ENCODE data around the gene MNAT1. TPM values are rescaled to one million over a fixed set of nuclear protein-coding genes. Genes with fewer than 3 reads are reported as not detected.

Gene MNAT1
- total RNA-seq: 48.6 and 49.3 TPM in 2 replicates

DNA sequence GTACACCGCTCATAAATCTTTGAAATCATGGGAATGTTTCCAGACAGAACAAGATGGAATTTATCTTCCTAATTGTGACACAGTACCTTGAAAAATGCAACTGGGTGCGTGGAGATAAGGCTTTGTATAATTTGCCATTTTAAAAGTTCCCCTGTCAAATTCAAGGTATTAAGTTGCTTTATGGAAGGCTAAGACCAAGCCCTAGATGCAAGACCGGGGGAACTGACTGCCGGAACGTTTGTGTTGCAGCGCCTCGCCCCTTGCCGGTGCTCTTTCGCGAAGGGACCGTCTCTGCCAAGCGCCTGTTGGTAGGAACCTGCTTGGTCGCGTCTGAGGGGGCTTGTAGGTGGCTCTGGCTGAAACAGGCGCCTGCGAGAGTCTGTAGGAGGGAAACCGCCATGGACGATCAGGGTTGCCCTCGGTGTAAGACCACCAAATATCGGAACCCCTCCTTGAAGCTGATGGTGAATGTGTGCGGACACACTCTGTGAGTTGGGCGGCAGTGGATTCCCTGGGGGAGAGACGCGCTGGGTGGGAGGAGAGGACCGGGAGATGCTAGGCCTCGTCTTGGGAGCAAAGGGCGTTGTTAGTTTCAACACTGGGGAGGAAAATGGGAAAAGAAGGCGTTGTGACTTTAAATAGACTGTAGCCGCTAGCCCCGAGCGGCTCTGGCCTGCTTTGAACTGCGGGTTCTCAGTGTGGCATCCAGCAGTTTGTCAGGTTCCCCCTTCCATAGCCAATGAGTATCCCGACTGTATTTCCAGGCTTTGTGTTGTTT, at the start of gene MNAT1:
Gene MNAT1 (plus strand): TSS at position 297 of the 778 bp plus-strand sequence. CDS start 102 bp downstream, at position 399.

GRCh38 chr14:60723907-60724618, 10.5 kb upstream of the MNAT1 start, which contains the start of gene SIX4:
TSS of gene SIX4 (minus strand) at chr14:60724351. CDS start at chr14:60724074, 277 bp downstream.

DNA sequence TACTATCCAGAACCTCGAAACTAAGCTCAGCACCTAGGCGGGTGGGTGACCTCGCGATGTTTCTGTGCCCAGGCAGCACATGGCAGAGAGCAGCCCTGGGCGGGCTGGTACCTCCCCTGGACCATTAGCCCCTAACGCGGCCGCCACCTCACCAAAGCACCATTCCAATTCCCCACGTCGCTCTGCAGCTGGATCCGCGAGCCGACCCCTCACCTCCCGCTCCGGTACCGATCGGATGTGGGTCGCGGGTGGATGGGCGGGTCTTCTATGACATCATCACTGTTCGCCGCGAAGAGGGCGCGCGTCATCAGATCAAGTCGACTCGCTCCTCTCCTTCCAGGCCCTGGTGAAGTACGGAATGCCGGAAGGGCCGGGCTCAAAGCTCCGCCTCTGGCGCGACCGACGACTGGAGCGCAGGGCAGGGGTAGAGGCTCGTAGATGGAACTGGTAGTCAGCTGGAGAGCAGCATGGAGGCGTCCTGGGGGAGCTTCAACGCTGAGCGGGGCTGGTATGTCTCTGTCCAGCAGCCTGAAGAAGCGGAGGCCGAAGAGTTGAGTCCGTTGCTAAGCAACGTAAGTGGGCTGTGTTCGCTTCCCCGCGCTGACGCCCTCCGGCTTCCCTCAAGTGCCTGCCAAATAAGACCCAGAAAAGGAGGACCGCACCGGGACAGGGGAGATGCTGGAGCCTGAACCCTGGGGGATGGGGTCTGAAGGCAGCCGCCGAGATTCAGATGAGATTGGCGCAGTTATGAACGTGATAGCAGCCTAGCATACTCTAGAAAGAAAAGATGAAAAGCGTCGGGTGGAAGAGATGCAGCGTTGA, 246.5 kb downstream of the MNAT1 start, which contains the start of the genes SLC38A6 and TRMT5:
Gene SLC38A6 (plus strand): TSS at position 435 of the 822 bp plus-strand sequence. CDS start 33 bp downstream, at position 468.
Gene TRMT5 (minus strand): TSS at position 269 of the 822 bp plus-strand sequence. CDS start 106 bp downstream, at position 163.

Other genes starting within 250 kb of the MNAT1 start
- under 0.01 TPM in 1 of 2 replicates, not detected in the other for gene C14orf39, start 248.7 kb upstream of the MNAT1 start, total RNA-seq
- gene SIX6, start 225.6 kb upstream of the MNAT1 start, total RNA-seq: not detected in 2 replicates
- gene SIX1, start 85.3 kb upstream of the MNAT1 start, total RNA-seq: 0.27 and 0.28 TPM in 2 replicates
- gene SIX4, start 10.4 kb upstream of the MNAT1 start, total RNA-seq: 2.2 and 2.4 TPM in 2 replicates
- 8.8 and 12.0 TPM in 2 replicates for gene TRMT5, start 246.3 kb downstream of the MNAT1 start, total RNA-seq
- gene SLC38A6, start 246.5 kb downstream of the MNAT1 start, total RNA-seq: 20.7 and 23.3 TPM in 2 replicates